Umbilical cord (tissue), 2 donors: ENCODE results near the gene ZIK1. TPM values are rescaled to one million over a fixed set of nuclear protein-coding genes. Genes with fewer than 3 reads are reported as not detected.
A peak's percentile ranks its signal among the peaks of the same experiment; 100 is the strongest.

ENCODE experiments used
- DNase-seq: peaks from one replicate; pipeline ENCODE4 v3.0.0-alpha.2; 2015; ENCODE audit warnings: low spot score
- total RNA-seq: library from RNA; depleted of rRNA; stranded (reverse); fragments of >200 nt; gene quantifications from one replicate; pipeline ENCODE4 v1.2.3, GENCODE V29; 2014; ENCODE audit warnings: low replicate concordance; ENCODE audit not compliant: insufficient read depth

ZIK1 gene
- total RNA-seq, 1 donor from 2014 or later, result 14.4 TPM

- DNase-seq, result no peak
These were observed 27.2 kb downstream of the ZIK1 start for GRCh38 chr19:57611113-57611512.

GRCh38 chr19:57613941-57614743 is 30.2 kb downstream of the ZIK1 start, which contains the start of gene ZNF134:
TSS of gene ZNF134 (plus strand) at chr19:57614242. CDS start at chr19:57619469, 5,227 bp downstream.
- peak; percentile 96 for DNase-seq

GRCh38 chr19:57615346-57615745 is 31.4 kb downstream of the ZIK1 start:
- no peak for DNase-seq

GRCh38 chr19:57620673-57621348 is 36.9 kb downstream of the ZIK1 start:
- DNase-seq, result no peak

GRCh38 chr19:57623091-57623490 is 39.1 kb downstream of the ZIK1 start:
- DNase-seq, result no peak

GRCh38 chr19:57632987-57633831 is 49.3 kb downstream of the ZIK1 start, which contains the start of gene ZNF211:
TSS of gene ZNF211 (plus strand) at chr19:57633168. CDS start at chr19:57633347, 179 bp downstream.
- peak; percentile 98 for DNase-seq

GRCh38 chr19:57633832-57634131 is 49.8 kb downstream of the ZIK1 start:
- DNase-seq, result no peak

- DNase-seq, result no peak
These were observed 53.4 kb downstream of the ZIK1 start for GRCh38 chr19:57637379-57637778.

- no peak for DNase-seq
These were observed 57.8 kb downstream of the ZIK1 start for GRCh38 chr19:57641715-57642234.

GRCh38 chr19:57642396-57643046 is 58.6 kb downstream of the ZIK1 start:
- peak; percentile 10 for DNase-seq

Other genes with a start within 250 kb of the ZIK1 start
- 12.8 TPM for gene ZNF304, start 232.9 kb upstream of the ZIK1 start, total RNA-seq
- 3.1 TPM for gene TRAPPC2B, start 220.6 kb upstream of the ZIK1 start, total RNA-seq
- gene ZNF547, start 220.6 kb upstream of the ZIK1 start, total RNA-seq, result 5.3 TPM
- 33.7 TPM for gene ZNF548, start 194.3 kb upstream of the ZIK1 start, total RNA-seq
- gene ZNF17, start 173.0 kb upstream of the ZIK1 start, total RNA-seq, result 18.5 TPM
- 10.1 TPM for gene ZNF749, start 148.8 kb upstream of the ZIK1 start, total RNA-seq
- gene VN1R1, start 127.0 kb upstream of the ZIK1 start, total RNA-seq, result 4.3 TPM
- 13.7 TPM for gene ZNF772, start 106.6 kb upstream of the ZIK1 start, total RNA-seq
- gene ZNF419, start 96.4 kb upstream of the ZIK1 start, total RNA-seq, result 32.7 TPM
- 13.5 TPM for gene ZNF773, start 84.2 kb upstream of the ZIK1 start, total RNA-seq
- 12.5 TPM for gene ZNF549, start 56.8 kb upstream of the ZIK1 start, total RNA-seq
- 2.9 TPM for gene ZNF550, start 24.3 kb upstream of the ZIK1 start, total RNA-seq
- gene ZNF416, start 5.2 kb upstream of the ZIK1 start, total RNA-seq, result 1.2 TPM
- 2.2 TPM for gene ZNF530, start 15.7 kb downstream of the ZIK1 start, total RNA-seq
- 42.6 TPM for gene ZNF134, start 30.1 kb downstream of the ZIK1 start, total RNA-seq
- gene ZNF211, start 49.0 kb downstream of the ZIK1 start, total RNA-seq, result 20.5 TPM
- not detected for gene ZSCAN4, start 84.8 kb downstream of the ZIK1 start, total RNA-seq
- 13.0 TPM for gene ZNF551, start 97.8 kb downstream of the ZIK1 start, total RNA-seq
- 8.2 TPM for gene ZNF154, start 125.1 kb downstream of the ZIK1 start, total RNA-seq
- 10.4 TPM for gene ZNF671, start 143.5 kb downstream of the ZIK1 start, total RNA-seq
- gene ZNF776, start 162.7 kb downstream of the ZIK1 start, total RNA-seq, result 25.8 TPM
- gene ZNF586, start 185.5 kb downstream of the ZIK1 start, total RNA-seq, result 19.3 TPM
- 3.1 TPM for gene ZNF552, start 230.8 kb downstream of the ZIK1 start, total RNA-seq
- 29.1 TPM for gene ZNF587B, start 246.2 kb downstream of the ZIK1 start, total RNA-seq